Choroid plexus epithelial cell (primary cell): ENCODE results near the gene KHDC1.
"Not testable (repeated sequence)": the region's sequence is repeated elsewhere in the genome, so short reads cannot be mapped to it uniquely, and the experiment has no call there.

ENCODE experiments used
- DNase-seq: peaks from one replicate; pipeline ENCODE4 v3.0.0-alpha.2; 2010; ENCODE audit warnings: low read depth
- H3K4me3 ChIP-seq: 2 replicates; pipeline ENCODE4 v1.5.1; 2011; ENCODE audit warnings: low read depth, mild to moderate bottlenecking, control low read depth, low read length, moderate library complexity
- TF ChIP-seq, protein P1 (sequence below): conservative IDR thresholded peaks from 2 replicates; pipeline ENCODE4 v1.5.1; 2011; ENCODE audit warnings: low read depth, mild to moderate bottlenecking, control low read depth, inconsistent platforms, low read length, moderate library complexity

KHDC1 gene

DNA sequence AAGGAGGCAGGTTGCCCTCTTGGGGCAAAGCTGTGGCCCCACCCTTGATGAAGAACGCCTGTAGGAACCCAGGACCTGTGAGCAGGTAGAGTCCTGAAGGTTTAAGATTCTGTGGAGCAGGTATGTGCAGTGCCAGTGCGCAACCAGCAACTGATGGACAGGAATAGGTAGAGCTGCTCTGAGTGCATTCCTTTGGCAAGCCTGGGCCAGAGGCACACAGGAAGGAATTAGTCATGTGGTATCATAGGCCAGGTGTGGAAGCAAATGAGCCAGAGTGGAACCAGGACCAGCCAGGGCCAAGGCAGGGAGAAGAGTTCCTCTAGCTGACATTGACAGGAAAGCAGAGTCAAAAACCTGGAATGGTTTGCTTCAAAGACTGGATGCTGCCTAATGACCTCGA is 1.4 kb upstream of the KHDC1 start:
- H3K4me3 ChIP-seq = no peak overlapping the region
- DNase-seq = no peak
- TF ChIP-seq, protein P1, sequence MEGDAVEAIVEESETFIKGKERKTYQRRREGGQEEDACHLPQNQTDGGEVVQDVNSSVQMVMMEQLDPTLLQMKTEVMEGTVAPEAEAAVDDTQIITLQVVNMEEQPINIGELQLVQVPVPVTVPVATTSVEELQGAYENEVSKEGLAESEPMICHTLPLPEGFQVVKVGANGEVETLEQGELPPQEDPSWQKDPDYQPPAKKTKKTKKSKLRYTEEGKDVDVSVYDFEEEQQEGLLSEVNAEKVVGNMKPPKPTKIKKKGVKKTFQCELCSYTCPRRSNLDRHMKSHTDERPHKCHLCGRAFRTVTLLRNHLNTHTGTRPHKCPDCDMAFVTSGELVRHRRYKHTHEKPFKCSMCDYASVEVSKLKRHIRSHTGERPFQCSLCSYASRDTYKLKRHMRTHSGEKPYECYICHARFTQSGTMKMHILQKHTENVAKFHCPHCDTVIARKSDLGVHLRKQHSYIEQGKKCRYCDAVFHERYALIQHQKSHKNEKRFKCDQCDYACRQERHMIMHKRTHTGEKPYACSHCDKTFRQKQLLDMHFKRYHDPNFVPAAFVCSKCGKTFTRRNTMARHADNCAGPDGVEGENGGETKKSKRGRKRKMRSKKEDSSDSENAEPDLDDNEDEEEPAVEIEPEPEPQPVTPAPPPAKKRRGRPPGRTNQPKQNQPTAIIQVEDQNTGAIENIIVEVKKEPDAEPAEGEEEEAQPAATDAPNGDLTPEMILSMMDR = no peak

DNA sequence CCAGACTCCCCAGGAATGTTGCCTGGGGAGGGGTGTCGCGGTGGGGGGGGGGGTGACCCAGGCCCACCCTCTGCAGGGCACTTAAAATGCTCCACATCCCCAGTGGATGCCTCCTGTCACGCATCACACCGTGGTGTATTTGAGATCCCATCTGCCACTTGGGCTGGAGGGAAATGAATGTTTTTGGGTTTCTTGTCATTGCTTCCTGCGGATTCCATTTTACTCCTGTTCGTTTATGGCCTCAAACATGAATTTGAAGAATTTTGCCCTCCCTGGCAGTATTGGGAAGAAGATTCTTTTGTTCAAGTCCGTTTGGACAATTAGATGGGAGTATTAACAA is 544 bp upstream of the KHDC1 start:
- H3K4me3 ChIP-seq = peak overlapping the region; percentile 78
- TF ChIP-seq, protein P1 = no peak
- no peak for DNase-seq

- no peak overlapping the region for H3K4me3 ChIP-seq
- no peak for DNase-seq
- TF ChIP-seq, protein P1 = peak; percentile 6
These were observed 4.3 kb downstream of the KHDC1 start for GRCh38 chr6:73258721-73259120.

- not testable (repeated sequence) for DNase-seq, H3K4me3 ChIP-seq
These were observed 8.7 kb downstream of the KHDC1 start for GRCh38 chr6:73254323-73254722.

- H3K4me3 ChIP-seq = no peak overlapping the region
- DNase-seq = no peak
- TF ChIP-seq, protein P1 = no peak
These were observed 10.3 kb downstream of the KHDC1 start for GRCh38 chr6:73252703-73253102.

GRCh38 chr6:73250016-73250415 is 13.0 kb downstream of the KHDC1 start:
- H3K4me3 ChIP-seq = no peak overlapping the region
- TF ChIP-seq, protein P1 = no peak

DNA sequence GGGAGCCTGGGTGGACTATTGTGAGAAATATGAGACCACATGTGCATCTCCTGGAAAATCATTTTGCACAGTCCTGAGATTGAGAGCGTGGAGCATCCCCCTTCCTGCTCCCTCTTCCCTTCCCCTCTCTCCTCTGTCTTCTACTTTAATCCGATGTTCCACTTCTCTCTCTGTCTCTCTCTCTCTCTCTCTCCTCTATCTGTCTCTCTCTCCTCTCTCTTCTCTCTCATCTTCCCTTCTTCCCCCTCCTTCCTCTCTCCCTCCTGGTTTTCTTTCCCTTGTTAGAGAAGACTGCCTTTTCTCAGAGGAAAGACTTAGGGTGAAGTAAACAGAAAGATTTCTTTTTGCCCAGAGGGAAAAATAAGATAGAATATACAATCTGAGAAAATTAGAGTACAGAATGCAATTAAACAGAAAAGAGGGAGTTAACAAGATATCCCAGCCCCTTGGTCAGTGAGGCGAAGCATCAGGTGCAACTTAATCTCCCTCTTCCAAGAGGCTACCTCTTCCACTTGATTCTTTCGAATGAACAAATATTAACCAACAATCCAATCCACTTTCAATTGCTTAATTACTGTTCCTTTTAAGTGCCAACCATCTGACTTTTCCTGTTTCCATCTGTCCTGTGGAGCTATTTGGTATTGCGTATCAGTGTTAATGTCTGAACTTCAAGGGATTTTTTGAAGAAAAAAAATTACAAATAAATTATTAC is 14.6 kb downstream of the KHDC1 start:
- DNase-seq = no peak
- TF ChIP-seq, protein P1 = no peak
- H3K4me3 ChIP-seq = no peak overlapping the region

More at GRCh38 chr6:73250016-73250415, 13.0 kb downstream of the KHDC1 start:
- no peak for DNase-seq
